Umbilical cord (tissue), 2 donors: ENCODE results near the gene ZNF490. TPM values are rescaled to one million over a fixed set of nuclear protein-coding genes. Genes with fewer than 3 reads are reported as not detected.
"Not testable (repeated sequence)": the region's sequence is repeated elsewhere in the genome, so short reads cannot be mapped to it uniquely, and the experiment has no call there.

Experiments used
- DNase-seq: peaks from one replicate; pipeline ENCODE4 v3.0.0-alpha.2; 2015; ENCODE audit warnings: low spot score
- total RNA-seq: library from RNA; depleted of rRNA; stranded (reverse); fragments of >200 nt; gene quantifications from one replicate; pipeline ENCODE4 v1.2.3, GENCODE V29; 2014; ENCODE audit warnings: low replicate concordance; ENCODE audit not compliant: insufficient read depth

Gene ZNF490
- 4.1 TPM for total RNA-seq

- peak; percentile 99 for DNase-seq
Observed at GRCh38 chr19:12610540-12611360, at the start of gene ZNF490, which contains the start of gene ZNF791. Gene ZNF490 (minus strand): TSS chr19:12610813. CDS start chr19:12610680, 133 bp downstream. Gene ZNF791 (plus strand): TSS chr19:12610920. CDS start chr19:12611080, 160 bp downstream.

GRCh38 chr19:12657966-12658365 is 47.4 kb upstream of the ZNF490 start:
- no peak for DNase-seq

GRCh38 chr19:12656899-12657571 is 46.4 kb upstream of the ZNF490 start:
- DNase-seq, result no peak

- no peak for DNase-seq
Observed at GRCh38 chr19:12655546-12655945, 44.9 kb upstream of the ZNF490 start.

- DNase-seq, result no peak
Observed at GRCh38 chr19:12652219-12652618, 41.6 kb upstream of the ZNF490 start.

GRCh38 chr19:12649941-12650340 is 39.3 kb upstream of the ZNF490 start:
- DNase-seq, result no peak

GRCh38 chr19:12648088-12648487 is 37.5 kb upstream of the ZNF490 start:
- DNase-seq, result no peak

- DNase-seq, result no peak
Observed at GRCh38 chr19:12647490-12648071, 37.0 kb upstream of the ZNF490 start.

GRCh38 chr19:12647047-12647446 is 36.4 kb upstream of the ZNF490 start:
- no peak for DNase-seq

GRCh38 chr19:12646551-12646950 is 35.9 kb upstream of the ZNF490 start:
- no peak for DNase-seq

- not testable (repeated sequence) for DNase-seq
Observed at GRCh38 chr19:12643716-12644115, 33.1 kb upstream of the ZNF490 start.

GRCh38 chr19:12642506-12642905 is 31.9 kb upstream of the ZNF490 start:
- DNase-seq, result no peak

GRCh38 chr19:12641456-12641855 is 30.8 kb upstream of the ZNF490 start:
- DNase-seq, result no peak

- DNase-seq, result peak; percentile 69
Observed at GRCh38 chr19:12639901-12640613, 29.4 kb upstream of the ZNF490 start.

- no peak for DNase-seq
Observed at GRCh38 chr19:12638611-12639182, 28.1 kb upstream of the ZNF490 start.

GRCh38 chr19:12636631-12637030 is 26.0 kb upstream of the ZNF490 start:
- DNase-seq, result no peak

GRCh38 chr19:12629215-12629614 is 18.6 kb upstream of the ZNF490 start:
- no peak for DNase-seq

- DNase-seq, result no peak
Observed at GRCh38 chr19:12628040-12629022, 17.7 kb upstream of the ZNF490 start.

GRCh38 chr19:12626958-12627357 is 16.3 kb upstream of the ZNF490 start:
- DNase-seq, result no peak

- DNase-seq, result no peak
Observed at GRCh38 chr19:12623361-12624031, 12.9 kb upstream of the ZNF490 start.
